ENCODE results near the gene CRLF3. TPM values are rescaled to one million over a fixed set of nuclear protein-coding genes. Genes with fewer than 3 reads are reported as not detected.
A peak's percentile ranks its signal among the peaks of the same experiment; 100 is the strongest.

The CRLF3 gene
- total and polyA plus RNA-seq, 2 of the 4 experiments (the other 2 are of a cell fraction): 6.1 to 15.2 TPM

- dilution Hi-C loops (cut with HindIII; ENCODE audit: low sequenced_read_pairs, unreplicated experiment): no loop called here
- Histone ChIP-seq H4K91ac (ENCODE audit: insufficient read depth, low read depth, low read length) (no peak overlapping the region), H2BK120ac (ENCODE audit: low read depth, low read length) (no peak overlapping the region), H3K36me3 (ENCODE audit: control insufficient read depth, insufficient read depth, low read length) (peaks cover 2% of the 10 kb centered on the region; the same call in 1 of the 2 replicates), H2AK9ac (replicated peaks; ENCODE audit: low read depth, low read length, poor library complexity) (peak overlapping the region; percentile 37), H3K4ac (ENCODE audit: low read depth, low read length) (0 out of 2 replicates have a peak overlapping the region, but pooled peaks have one; percentile 9), H3K9ac (ENCODE audit: low read depth, low read length) (no peak overlapping the region), H3K27ac (ENCODE audit: insufficient read depth, low read length) (no peak overlapping the region), H4K5ac (ENCODE audit: low read depth, low read length) (peak overlapping the region; percentile 6; the same call in 1 of the 2 replicates), H2AK5ac (ENCODE audit: low read depth, low read length) (peak overlapping the region; percentile 45; the same call in 1 of the 2 replicates), H2BK5ac (ENCODE audit: low read depth, low read length, poor library complexity, severe bottlenecking) (no peak overlapping the region), H3K14ac (replicated peaks; ENCODE audit: low read depth, low read length) (peak overlapping the region; percentile 27; the same call in 1 of the 2 replicates), H3K9me1 (ENCODE audit: insufficient read depth, low read length) (peaks cover 10% of the 10 kb centered on the region; the same call in 1 of the 2 replicates), H3K4me3 (ENCODE audit: insufficient read depth, low read depth, low read length) (no peak overlapping the region), H2AFZ (replicated peaks; ENCODE audit: low read length, poor library complexity) (peak overlapping the region; percentile 38), H2BK15ac (ENCODE audit: low read depth, low read length) (no peak overlapping the region), H4K8ac (ENCODE audit: low read depth in 2 of 2, low read length in 2 of 2) (no peak overlapping the region), H3K18ac (ENCODE audit: low read depth, low read length) (no peak overlapping the region), H3K4me2 (ENCODE audit: low read depth, low read length) (no peak overlapping the region; the same call in 1 of the 2 replicates), H3K9me3 (ENCODE audit: control insufficient read depth, insufficient read depth, low read length) (no peaks in the 10 kb centered on the region), H4K20me1 (ENCODE audit: insufficient read depth, low read length) (peaks cover 5% of the 10 kb centered on the region; the same call in 1 of the 2 replicates), H3K27me3 (ENCODE audit: control insufficient read depth, insufficient read depth, low read length) (no peaks in the 10 kb centered on the region), H3K4me1 (ENCODE audit: control insufficient read depth, insufficient read depth, low read length) (peaks cover 3% of the 10 kb centered on the region), H2BK20ac (ENCODE audit: low read depth, low read length) (no peak overlapping the region), H3K56ac (ENCODE audit: extremely low read depth, insufficient read depth, low read length) (no peak overlapping the region), H3K79me1 (ENCODE audit: low read depth in 1 of 2, low read length in 2 of 2) (peaks cover 25 to 74% of the 10 kb centered on the region in 2 experiments), H3K23ac (ENCODE audit: low read depth, low read length) (0 out of 2 replicates have a peak overlapping the region, but pooled peaks have one; percentile 26)
- ChIA-PET CTCF (interaction anchor here (1.5 kb wide), 1 partner anchor 11 kb away, joined by 5 read pairs; the partner anchor contains the start of gene CRLF3), POLR2A (ENCODE audit: unreplicated experiment) (no interaction called here)
- ATAC-seq (ENCODE audit: low read depth) (peak; percentile 57), DNase-seq (peak; percentile 37)
- TF ChIP-seq CEBPB (IDR thresholded peaks at IDR 0.05; ENCODE audit: low read depth, low read length) (no peak), BHLHE40 (IDR thresholded peaks at IDR 0.05; ENCODE audit: low read depth, low read length) (peak; percentile 75; the same call in 1 of the 2 replicates)
- no TSS peak for BruUV-seq (replicated peaks)
- in situ Hi-C loops (cut with MboI; ENCODE audit: low sequenced_read_pairs): no loop called here
- intact Hi-C loops (cut with micrococcal nuclease): no loop called here
- WGBS, 2 experiments (ENCODE audit: extremely low coverage in 2 of 2, insufficient read length in 1 of 2): no CpG with 5 or more reads among the region's 5 CpGs
These were observed 12.0 kb downstream of the CRLF3 start for GRCh38 chr17:30812218-30813177.

Data from IMR-90 (cell line).